DND-41 (cell line): ENCODE data around the gene PWWP2B.

Experiments used
- ATAC-seq: fragments of 200-7000 bp; cut with Tn5 transposase; 3 replicates; pipeline ENCODE4 v1.9.1; 2021; ENCODE audit warnings: low read depth; ENCODE audit not compliant: insufficient read depth
- DNase-seq: peaks from one replicate; pipeline ENCODE4 v3.0.0-alpha.2; 2020
- H2AFZ ChIP-seq: 2 replicates; pipeline ENCODE4 v1.6.0; 2012; ENCODE audit warnings: low read depth, low read length
- H3K27ac ChIP-seq: 2 replicates; pipeline ENCODE4 v1.5.1; 2012; ENCODE audit warnings: low read length, inconsistent platforms
- H3K27me3 ChIP-seq: fragments of 200-600 bp; sonication (generic); 2 replicates; pipeline ENCODE4 v1.6.0; 2012; ENCODE audit warnings: low read length, mild to moderate bottlenecking, inconsistent platforms; ENCODE audit not compliant: insufficient read depth, poor library complexity
- H3K36me3 ChIP-seq: 2 replicates; pipeline ENCODE4 v1.5.1; 2012; ENCODE audit warnings: low read length, inconsistent platforms; ENCODE audit not compliant: insufficient read depth
- H3K4me1 ChIP-seq: 2 replicates; pipeline ENCODE4 v1.5.1; 2012; ENCODE audit warnings: mild to moderate bottlenecking, low read length; ENCODE audit not compliant: insufficient read depth
- H3K4me2 ChIP-seq: 2 replicates; pipeline ENCODE4 v1.6.0; 2012; ENCODE audit warnings: mild to moderate bottlenecking, moderate library complexity, low read length, inconsistent platforms; ENCODE audit not compliant: insufficient read depth
- H3K4me3 ChIP-seq, 2 experiments: fragments of 200-600 bp in 1 of 2; shearing (Covaris generic) in 1 of 2; 2 replicates each; pipeline ENCODE4 v1.5.1; 2012 to 2016; ENCODE audit warnings: inconsistent platforms in 2 of 2, low read length in 2 of 2, mild to moderate bottlenecking in 2 of 2, low read depth in 1 of 2, moderate library complexity in 1 of 2
- H3K79me2 ChIP-seq: 2 replicates; pipeline ENCODE4 v1.6.0; 2012; ENCODE audit warnings: low read length, inconsistent platforms; ENCODE audit not compliant: insufficient read depth
- H3K9ac ChIP-seq: 2 replicates; pipeline ENCODE4 v1.6.0; 2012; ENCODE audit warnings: low read depth, mild to moderate bottlenecking, inconsistent platforms, low read length, moderate library complexity
- H3K9me3 ChIP-seq: 2 replicates; pipeline ENCODE4 v1.5.1; 2012; ENCODE audit warnings: low read length, moderate library complexity, mild to moderate bottlenecking, inconsistent platforms; ENCODE audit not compliant: insufficient read depth, severe bottlenecking
- H4K20me1 ChIP-seq: 2 replicates; pipeline ENCODE4 v1.6.0; 2012; ENCODE audit warnings: low read length; ENCODE audit not compliant: insufficient read depth
- CTCF ChIP-seq: IDR thresholded peaks from 2 replicates; pipeline ENCODE4 v1.5.1; 2012; ENCODE audit warnings: borderline replicate concordance, low read length, moderate library complexity, mild to moderate bottlenecking; ENCODE audit not compliant: poor library complexity, severe bottlenecking; ENCODE audit errors: extremely low read depth
- EZH2 ChIP-seq: IDR thresholded peaks from 3 replicates; pipeline ENCODE4 v1.6.1; 2012; ENCODE audit warnings: borderline replicate concordance, low read depth, mild to moderate bottlenecking, moderate library complexity, low read length, inconsistent platforms; ENCODE audit not compliant: severe bottlenecking

PWWP2B gene

GRCh38 chr10:132461103-132461682, 64.2 kb downstream of the PWWP2B start:
- no peak overlapping the region for H3K4me3 ChIP-seq
- H3K4me2 ChIP-seq: no peak overlapping the region
- no peaks in the 10 kb centered on the region for H3K79me2 ChIP-seq
- no peak for DNase-seq
- no peaks in the 10 kb centered on the region for H3K36me3 ChIP-seq
- H4K20me1 ChIP-seq: peaks cover 16% of the 10 kb centered on the region
- H3K27me3 ChIP-seq: no peaks in the 10 kb centered on the region
- H3K27ac ChIP-seq: no peak overlapping the region
- H3K9ac ChIP-seq: no peak overlapping the region
- H3K9me3 ChIP-seq: no peaks in the 10 kb centered on the region
- TF ChIP-seq CTCF (no peak), EZH2 (no peak)
- no peak for ATAC-seq
- H2AFZ ChIP-seq: no peak overlapping the region
- no peaks in the 10 kb centered on the region for H3K4me1 ChIP-seq

GRCh38 chr10:132461683-132462231, 64.8 kb downstream of the PWWP2B start:
- Histone ChIP-seq H3K36me3 (no peaks in the 10 kb centered on the region), H4K20me1 (peaks cover 16% of the 10 kb centered on the region), H3K4me2 (no peak overlapping the region), H3K4me1 (no peaks in the 10 kb centered on the region), H3K79me2 (no peaks in the 10 kb centered on the region), H3K4me3 (no peak overlapping the region), H2AFZ (no peak overlapping the region), H3K27me3 (no peaks in the 10 kb centered on the region), H3K9me3 (no peaks in the 10 kb centered on the region), H3K27ac (no peak overlapping the region), H3K9ac (no peak overlapping the region)
- no peak for ATAC-seq
- TF ChIP-seq CTCF (no peak), EZH2 (no peak)
- no peak for DNase-seq

GRCh38 chr10:132462463-132463332, 65.7 kb downstream of the PWWP2B start:
- Histone ChIP-seq H3K4me1 (no peaks in the 10 kb centered on the region), H3K27ac (no peak overlapping the region), H3K4me2 (no peak overlapping the region), H3K4me3 (no peak overlapping the region), H3K27me3 (no peaks in the 10 kb centered on the region), H4K20me1 (peaks cover 10% of the 10 kb centered on the region), H3K9me3 (no peaks in the 10 kb centered on the region), H2AFZ (no peak overlapping the region), H3K79me2 (no peaks in the 10 kb centered on the region), H3K36me3 (no peaks in the 10 kb centered on the region), H3K9ac (no peak overlapping the region)
- TF ChIP-seq EZH2: no peak
- DNase-seq: no peak
- no peak for ATAC-seq
